Measurements from ENCODE around the gene RBMS1.
"Not testable (repeated sequence)": the region's sequence is repeated elsewhere in the genome, so short reads cannot be mapped to it uniquely, and the experiment has no call there.

RBMS1 gene

DNA sequence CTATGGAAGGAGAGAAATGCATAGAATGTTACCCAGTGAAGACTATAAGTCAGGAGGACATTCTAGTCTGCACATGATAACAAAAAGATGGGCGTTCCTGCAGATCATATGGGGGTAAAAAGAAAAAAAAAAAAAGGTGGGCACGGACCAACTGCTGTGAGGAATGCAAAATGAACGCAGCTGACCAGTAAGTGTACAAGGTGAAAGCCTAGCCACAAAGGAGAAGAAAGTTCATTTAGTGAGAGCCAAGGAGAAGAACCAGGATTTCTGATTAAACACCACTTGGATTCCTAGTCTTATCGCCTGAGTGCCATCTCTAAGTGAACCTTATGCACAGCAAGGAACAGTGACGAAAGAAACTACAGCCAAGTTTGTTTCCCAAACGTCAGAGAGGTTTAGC lies 26.5 kb downstream of the RBMS1 start:
- Mint-ChIP-seq H3K4me3 (no peak overlapping the region), H3K4me1 (ENCODE audit: low read depth) (peaks cover 61% of the 10 kb centered on the region), H3K36me3 (ENCODE audit: low read depth) (no peaks in the 10 kb centered on the region), H3K27ac (no peak overlapping the region), H3K9me3 (no peaks in the 10 kb centered on the region), H3K27me3 (no peaks in the 10 kb centered on the region)

GRCh38 chr2:160465406-160465805 lies 28.2 kb downstream of the RBMS1 start:
- no peaks in the 10 kb centered on the region for H3K27me3 Mint-ChIP-seq
- H3K4me1 Mint-ChIP-seq (ENCODE audit: low read depth), result peaks cover 48% of the 10 kb centered on the region
- H3K36me3 Mint-ChIP-seq (ENCODE audit: low read depth), result no peaks in the 10 kb centered on the region
- no peak overlapping the region for H3K27ac Mint-ChIP-seq
- no peak overlapping the region for H3K4me3 Mint-ChIP-seq
- no peaks in the 10 kb centered on the region for H3K9me3 Mint-ChIP-seq

GRCh38 chr2:160465002-160465401 lies 28.6 kb downstream of the RBMS1 start:
- no peak overlapping the region for H3K27ac Mint-ChIP-seq
- H3K9me3 Mint-ChIP-seq, result no peaks in the 10 kb centered on the region
- H3K27me3 Mint-ChIP-seq, result no peaks in the 10 kb centered on the region
- H3K4me3 Mint-ChIP-seq, result no peak overlapping the region
- no peaks in the 10 kb centered on the region for H3K36me3 Mint-ChIP-seq (ENCODE audit: low read depth)
- peaks cover 48% of the 10 kb centered on the region for H3K4me1 Mint-ChIP-seq (ENCODE audit: low read depth)

DNA sequence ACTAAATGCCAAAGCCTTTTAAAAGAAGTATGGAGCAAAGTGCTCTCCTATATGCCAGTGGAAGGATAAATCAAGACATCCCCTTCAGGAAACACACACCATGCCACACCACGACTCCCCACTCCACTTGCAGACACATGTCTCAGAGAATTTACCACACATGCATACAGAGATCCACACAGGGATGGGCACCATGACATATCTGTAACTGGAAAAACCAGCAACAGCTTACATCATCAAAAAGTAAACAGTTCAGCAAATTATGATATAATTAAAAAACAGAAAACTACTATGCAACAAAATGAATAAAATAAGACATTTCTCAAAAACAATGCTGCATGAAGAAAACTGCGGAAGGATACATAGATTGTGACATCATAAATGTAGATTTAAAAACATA lies 29.6 kb downstream of the RBMS1 start:
- Mint-ChIP-seq H3K9me3 (no peaks in the 10 kb centered on the region), H3K4me1 (ENCODE audit: low read depth) (peaks cover 48% of the 10 kb centered on the region), H3K4me3 (no peak overlapping the region), H3K36me3 (ENCODE audit: low read depth) (no peaks in the 10 kb centered on the region), H3K27ac (no peak overlapping the region), H3K27me3 (no peaks in the 10 kb centered on the region)

DNA sequence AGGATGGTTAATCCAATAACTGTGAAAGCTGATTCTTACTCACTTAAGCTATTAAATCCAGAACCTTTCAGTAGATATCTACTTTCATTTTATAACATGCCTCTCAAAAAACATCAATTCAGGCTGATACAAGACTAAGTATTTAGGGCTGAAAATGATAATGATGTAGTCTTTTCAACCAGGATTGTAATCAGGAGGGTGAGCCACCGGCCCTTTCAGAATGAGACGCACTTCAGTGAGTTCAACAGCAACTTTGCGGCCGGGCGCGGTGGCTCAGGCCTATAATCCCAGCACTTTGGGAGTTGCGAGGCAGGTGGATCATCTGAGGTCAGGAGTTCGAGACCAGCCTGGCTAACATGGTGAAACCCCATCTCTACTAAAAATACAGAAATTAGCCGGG lies 30.4 kb downstream of the RBMS1 start:
- Mint-ChIP-seq H3K36me3 (ENCODE audit: low read depth) (no peaks in the 10 kb centered on the region), H3K9me3 (no peaks in the 10 kb centered on the region), H3K4me1 (ENCODE audit: low read depth) (peaks cover 53% of the 10 kb centered on the region), H3K27me3 (no peaks in the 10 kb centered on the region), H3K4me3 (no peak overlapping the region), H3K27ac (no peak overlapping the region)

- Mint-ChIP-seq H3K4me1 (ENCODE audit: low read depth) (peaks cover 48% of the 10 kb centered on the region), H3K4me3 (no peak overlapping the region), H3K36me3 (ENCODE audit: low read depth) (peaks cover 3% of the 10 kb centered on the region), H3K27me3 (no peaks in the 10 kb centered on the region), H3K27ac (no peak overlapping the region), H3K9me3 (no peaks in the 10 kb centered on the region)
Observed at GRCh38 chr2:160460333-160460731, 33.3 kb downstream of the RBMS1 start.

- Mint-ChIP-seq H3K36me3 (ENCODE audit: low read depth) (peaks cover 3% of the 10 kb centered on the region), H3K4me3 (no peak overlapping the region), H3K9me3 (no peaks in the 10 kb centered on the region), H3K4me1 (ENCODE audit: low read depth) (peaks cover 42% of the 10 kb centered on the region), H3K27me3 (no peaks in the 10 kb centered on the region), H3K27ac (no peak overlapping the region)
Observed at GRCh38 chr2:160459538-160460332, 33.9 kb downstream of the RBMS1 start.

- peaks cover 3% of the 10 kb centered on the region for H3K36me3 Mint-ChIP-seq (ENCODE audit: low read depth)
- no peaks in the 10 kb centered on the region for H3K27me3 Mint-ChIP-seq
- peaks cover 36% of the 10 kb centered on the region for H3K4me1 Mint-ChIP-seq (ENCODE audit: low read depth)
- no peak overlapping the region for H3K4me3 Mint-ChIP-seq
- H3K27ac Mint-ChIP-seq, result no peak overlapping the region
- no peaks in the 10 kb centered on the region for H3K9me3 Mint-ChIP-seq
Observed at GRCh38 chr2:160458718-160459453, 34.7 kb downstream of the RBMS1 start.

- Mint-ChIP-seq H3K4me3 (no peak overlapping the region), H3K9me3 (no peaks in the 10 kb centered on the region), H3K27me3 (no peaks in the 10 kb centered on the region), H3K36me3 (ENCODE audit: low read depth) (peaks cover 3% of the 10 kb centered on the region), H3K27ac (no peak overlapping the region), H3K4me1 (ENCODE audit: low read depth) (peaks cover 26% of the 10 kb centered on the region)
Observed at GRCh38 chr2:160457588-160457987, 36.0 kb downstream of the RBMS1 start.

DNA sequence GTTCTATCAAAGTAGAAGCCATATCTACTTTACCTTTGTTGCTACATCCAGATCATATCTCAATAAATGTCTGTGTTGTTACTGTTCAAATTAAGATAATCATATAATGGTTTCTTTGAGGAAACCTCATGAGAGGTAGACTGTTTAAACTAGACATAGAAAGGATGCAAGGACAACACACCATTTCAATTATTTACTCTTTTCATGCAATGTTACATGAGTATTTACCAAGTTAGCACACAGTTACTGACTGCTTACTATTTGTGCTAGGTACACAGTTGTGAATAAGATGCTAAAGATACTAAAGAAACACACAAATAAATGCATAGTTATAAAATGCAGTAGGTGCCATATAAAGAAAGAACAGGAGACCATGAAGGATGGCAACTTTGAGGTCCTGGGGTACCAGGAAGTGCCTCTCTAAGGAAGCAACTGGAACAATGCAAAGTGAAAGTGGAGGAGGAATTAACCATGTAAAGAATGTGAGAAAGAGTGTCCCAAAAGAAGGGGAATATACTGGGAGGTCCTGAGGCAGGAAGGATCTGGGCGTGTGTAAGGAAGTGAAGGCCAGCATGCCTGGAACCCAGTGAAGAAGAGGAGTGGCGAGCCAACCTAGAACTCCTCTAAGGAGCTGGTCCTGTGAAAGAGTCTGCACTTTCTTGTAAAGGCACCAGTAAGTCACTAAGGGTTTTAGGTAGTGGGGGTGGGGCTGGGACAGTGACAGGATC lies 39.4 kb downstream of the RBMS1 start:
- H3K9me3 Mint-ChIP-seq, result no peaks in the 10 kb centered on the region
- H3K27me3 Mint-ChIP-seq, result no peaks in the 10 kb centered on the region
- no peak overlapping the region for H3K4me3 Mint-ChIP-seq
- H3K36me3 Mint-ChIP-seq (ENCODE audit: low read depth), result peaks cover 3% of the 10 kb centered on the region
- H3K27ac Mint-ChIP-seq, result no peak overlapping the region
- peaks cover 16% of the 10 kb centered on the region for H3K4me1 Mint-ChIP-seq (ENCODE audit: low read depth)

- H3K27me3 Mint-ChIP-seq, result no peaks in the 10 kb centered on the region
- H3K9me3 Mint-ChIP-seq, result no peaks in the 10 kb centered on the region
- H3K4me3 Mint-ChIP-seq, result no peak overlapping the region
- peaks cover 3% of the 10 kb centered on the region for H3K36me3 Mint-ChIP-seq (ENCODE audit: low read depth)
- no peak overlapping the region for H3K27ac Mint-ChIP-seq
- peaks cover 12% of the 10 kb centered on the region for H3K4me1 Mint-ChIP-seq (ENCODE audit: low read depth)
Observed at GRCh38 chr2:160453111-160453820, 40.3 kb downstream of the RBMS1 start.

DNA sequence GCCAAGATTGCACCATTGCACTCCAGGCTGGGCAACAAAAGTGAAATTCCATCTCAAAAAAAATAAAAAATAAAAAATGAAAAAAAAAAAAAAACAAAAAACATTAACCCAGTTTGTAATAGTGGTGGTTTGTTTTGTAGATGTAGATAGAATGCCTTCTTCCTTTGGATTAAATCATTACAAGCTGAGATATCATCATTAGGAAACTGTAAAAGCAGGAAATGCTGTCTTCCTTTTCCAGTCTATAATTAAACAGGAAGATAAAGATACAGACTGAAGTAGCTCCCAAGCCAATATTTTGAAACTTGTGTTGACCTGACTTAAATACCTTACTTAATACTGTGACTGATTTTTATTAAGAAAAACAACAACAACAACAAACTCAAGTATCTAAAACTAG lies 43.1 kb downstream of the RBMS1 start:
- Mint-ChIP-seq H3K27ac (no peak overlapping the region), H3K9me3 (no peaks in the 10 kb centered on the region), H3K27me3 (no peaks in the 10 kb centered on the region), H3K36me3 (ENCODE audit: low read depth) (peaks cover 6% of the 10 kb centered on the region), H3K4me1 (ENCODE audit: low read depth) (peaks cover 5% of the 10 kb centered on the region), H3K4me3 (no peak overlapping the region)

GRCh38 chr2:160448821-160449220 lies 44.8 kb downstream of the RBMS1 start:
- not testable (repeated sequence) for H3K27me3 Mint-ChIP-seq; H3K4me1 Mint-ChIP-seq (ENCODE audit: low read depth); H3K36me3 Mint-ChIP-seq (ENCODE audit: low read depth); H3K4me3 Mint-ChIP-seq; H3K27ac Mint-ChIP-seq; H3K9me3 Mint-ChIP-seq

- Mint-ChIP-seq H3K4me1 (ENCODE audit: low read depth) (peaks cover 5% of the 10 kb centered on the region), H3K27ac (no peak overlapping the region), H3K36me3 (ENCODE audit: low read depth) (peaks cover 12% of the 10 kb centered on the region), H3K4me3 (no peak overlapping the region), H3K27me3 (no peaks in the 10 kb centered on the region), H3K9me3 (peaks cover 7% of the 10 kb centered on the region)
Observed at GRCh38 chr2:160445673-160446072, 47.9 kb downstream of the RBMS1 start.

- Mint-ChIP-seq H3K27me3 (no peaks in the 10 kb centered on the region), H3K27ac (no peak overlapping the region), H3K4me1 (ENCODE audit: low read depth) (peaks cover 5% of the 10 kb centered on the region), H3K9me3 (peaks cover 12% of the 10 kb centered on the region), H3K36me3 (ENCODE audit: low read depth) (peaks cover 22% of the 10 kb centered on the region), H3K4me3 (no peak overlapping the region)
Observed at GRCh38 chr2:160442603-160443002, 51.0 kb downstream of the RBMS1 start.

Data from stimulated activated naive CD8-positive, alpha-beta T cell treated with anti-CD3 and anti-CD28 coated beads, Interleukin-15, Interleukin-2, amounts not matched to agents 100 ng/mL and 50 ng/mL, for 24 hours (primary cell).